Stimulated activated naive CD8-positive, alpha-beta T cell treated with anti-CD3 and anti-CD28 coated beads, Interleukin-15, Interleukin-2, amounts not matched to agents 100 U/mL and 50 U/mL, for 24 hours (primary cell): ENCODE measurements around the gene MEGF11.

Source experiments
- ATAC-seq: fragments of 150-1000 bp; cut with Tn5 transposase; one replicate; pipeline ENCODE4 v1.10.0; 2021
- DNase-seq: peaks from one replicate; pipeline ENCODE4 v3.0.0; 2021

Gene MEGF11

GRCh38 chr15:65847989-65848388 lies 405.6 kb downstream of the MEGF11 start:
- DNase-seq (no peak), ATAC-seq (no peak)

GRCh38 chr15:65845826-65846519 lies 407.6 kb downstream of the MEGF11 start:
- no peak for DNase-seq
- no peak for ATAC-seq
